G401.6 (cell line): ENCODE results near the gene VRK3.
"Not testable (repeated sequence)": the region's sequence is repeated elsewhere in the genome, so short reads cannot be mapped to it uniquely, and the experiment has no call there.

Source experiments
- FAIRE-seq: peaks from 2 replicates; lab custom pipeline; 2012; peaks lifted over from hg19 to GRCh38; lab: Jason Lieb, UNC

The VRK3 gene

GRCh38 chr19:49986354-49986753, 38.8 kb downstream of the VRK3 start:
- no peak for FAIRE-seq

- no peak for FAIRE-seq
These were observed 39.3 kb downstream of the VRK3 start for GRCh38 chr19:49985871-49986270.

- no peak for FAIRE-seq
These were observed 40.7 kb downstream of the VRK3 start for GRCh38 chr19:49984491-49984890.

- FAIRE-seq: peak; percentile 85
These were observed 41.4 kb downstream of the VRK3 start for GRCh38 chr19:49983645-49984229.

GRCh38 chr19:49981603-49982593, 43.3 kb downstream of the VRK3 start:
- no peak for FAIRE-seq

GRCh38 chr19:49978324-49978723, 46.8 kb downstream of the VRK3 start:
- FAIRE-seq: no peak

GRCh38 chr19:49977881-49978280, 47.3 kb downstream of the VRK3 start:
- FAIRE-seq: no peak

GRCh38 chr19:49977076-49977475, 48.1 kb downstream of the VRK3 start:
- no peak for FAIRE-seq

GRCh38 chr19:49976496-49976895, 48.7 kb downstream of the VRK3 start:
- FAIRE-seq: no peak

- no peak for FAIRE-seq
These were observed 50.1 kb downstream of the VRK3 start for GRCh38 chr19:49975051-49975450.

GRCh38 chr19:49973987-49974386, 51.2 kb downstream of the VRK3 start:
- no peak for FAIRE-seq

- FAIRE-seq: no peak
These were observed 52.3 kb downstream of the VRK3 start for GRCh38 chr19:49972841-49973240.

GRCh38 chr19:49971991-49972411, 53.2 kb downstream of the VRK3 start:
- FAIRE-seq: no peak

GRCh38 chr19:49969355-49969754, 55.8 kb downstream of the VRK3 start:
- FAIRE-seq: not testable (repeated sequence)

GRCh38 chr19:49968279-49968922, 56.8 kb downstream of the VRK3 start:
- no peak for FAIRE-seq

- not testable (repeated sequence) for FAIRE-seq
These were observed 64.2 kb downstream of the VRK3 start, which contains the start of gene SIGLEC11 for GRCh38 chr19:49960980-49961379. TSS of gene SIGLEC11 (minus strand) at chr19:49961172. CDS start at chr19:49961081, 91 bp downstream.

GRCh38 chr19:49959892-49960291, 65.3 kb downstream of the VRK3 start:
- FAIRE-seq: not testable (repeated sequence)

- not testable (repeated sequence) for FAIRE-seq
These were observed 66.6 kb downstream of the VRK3 start for GRCh38 chr19:49958596-49958995.

GRCh38 chr19:49958144-49958543, 67.0 kb downstream of the VRK3 start:
- not testable (repeated sequence) for FAIRE-seq

GRCh38 chr19:49957262-49957915, 67.8 kb downstream of the VRK3 start:
- no peak for FAIRE-seq

- no peak for FAIRE-seq
These were observed 69.1 kb downstream of the VRK3 start for GRCh38 chr19:49956115-49956495.

GRCh38 chr19:49954933-49955332, 70.2 kb downstream of the VRK3 start:
- FAIRE-seq: no peak
